K562 (cell line): Measurements from ENCODE around the gene INO80E. TPM values are rescaled to one million over a fixed set of nuclear protein-coding genes. Genes with fewer than 3 reads are reported as not detected.

Experiments
- ARNT ChIP-seq, 2 experiments: fragments of 450-650 bp; IDR thresholded peaks; 2 replicates each; pipeline ENCODE4 v1.6.1; 2016; ENCODE audit warnings: mild to moderate bottlenecking in 1 of 2
- BCOR ChIP-seq: fragments of 450-650 bp; IDR thresholded peaks from 2 replicates; pipeline ENCODE4 v1.6.1; 2016
- CBX1 ChIP-seq: sonication (generic); IDR thresholded peaks from 2 replicates; pipeline ENCODE4 v1.6.1; 2016; ENCODE audit warnings: antibody characterized with exemption, low read depth, mild to moderate bottlenecking
- CHD2 ChIP-seq: IDR thresholded peaks from 2 replicates; pipeline ENCODE4 v1.6.1; 2011; ENCODE audit warnings: low read depth, low read length
- ESRRA ChIP-seq: fragments of 450-650 bp; IDR thresholded peaks from 2 replicates; pipeline ENCODE4 v1.6.1; 2014; ENCODE audit warnings: low read depth, mild to moderate bottlenecking, moderate library complexity, borderline replicate concordance
- KDM1A ChIP-seq, 2 experiments: fragments of 450-650 bp; IDR thresholded peaks; 2 replicates each; pipeline ENCODE4 v1.6.1; 2016; ENCODE audit warnings: mild to moderate bottlenecking in 2 of 2
- RBM25 ChIP-seq: fragments of 200-400 bp; formaldehyde crosslinking; IDR thresholded peaks from 2 replicates; pipeline ENCODE4 v1.6.1; 2018; ENCODE audit warnings: low read length, low read depth, moderate library complexity; ENCODE audit not compliant: severe bottlenecking
- SMARCA5 ChIP-seq: fragments of 450-650 bp; IDR thresholded peaks from 2 replicates; pipeline ENCODE4 v1.6.1; 2016
- ZNF143 ChIP-seq: sonication (generic); formaldehyde crosslinking; IDR thresholded peaks from 2 replicates; pipeline ENCODE4 v1.9.0; 2022; ENCODE audit warnings: mild to moderate bottlenecking, missing genetic modification reagents
- ZNF407 ChIP-seq: fragments of 450-650 bp; IDR thresholded peaks from 2 replicates; pipeline ENCODE4 v1.6.1; 2016; ENCODE audit warnings: low read depth
- polyA plus RNA-seq, 8 experiments: library from polyadenylated mRNA; depleted of rRNA in 4 of 8; stranded (reverse) in 5 of 8; unstranded in 3 of 8; fragments of >200 nt; fragmentation: Nextera tagmentation in 2 of 8; fragmentation: Illumina TruSeq in 1 of 8; extraction: Ambion mirVana in 2 of 8; extraction: Trizol in 1 of 8; gene quantifications; 2 replicates each; pipeline versions ENCODE4 v1.2.1 to v1.2.3, GENCODE V29; 2011 to 2014; ENCODE audit warnings: inconsistent platforms in 1 of 8, missing spikeins in 1 of 8
- total RNA-seq, 7 experiments: library from RNA; depleted of rRNA in 6 of 7; stranded (reverse); fragments of >200 nt in 6 of 7; fragmentation: Illumina TruSeq in 2 of 7; extraction: Trizol in 2 of 7; gene quantifications; 2 replicates each; pipeline versions ENCODE4 v1.2.1 to v1.2.3, GENCODE V29; 2011 to 2021; ENCODE audit warnings: low replicate concordance in 1 of 7

Gene INO80E
- total and polyA plus RNA-seq, 9 of the 15 experiments (the other 6 are each of a cell fraction or from before 2014, with no cell fraction given): 0.31 to 102 (median 49.3) TPM

DNA sequence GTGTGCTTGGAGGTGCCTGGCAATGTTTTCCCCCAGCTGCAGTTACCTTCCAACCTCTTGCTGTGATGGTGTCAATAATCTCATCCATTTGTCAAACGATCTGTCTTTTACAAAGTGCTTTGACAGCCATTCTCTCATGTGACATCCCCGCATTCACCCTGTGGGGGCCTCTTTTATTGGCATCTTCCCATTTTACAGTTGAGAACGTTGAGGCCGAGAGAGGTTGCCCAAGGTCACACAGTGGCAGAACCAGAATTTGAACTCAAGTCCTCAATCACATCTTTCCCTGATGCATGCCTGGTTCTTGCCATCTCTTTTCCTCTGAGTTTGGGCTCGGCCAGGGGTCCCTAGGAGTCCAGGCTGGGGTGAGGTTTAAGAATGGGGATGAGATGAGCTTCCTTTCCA is 20.9 kb upstream of the INO80E start (continued):
- TF ChIP-seq ZNF407 (no peak), RBM25 (peak; percentile 98), ZNF143 (no peak), ARNT (IDR thresholded peaks at IDR 0.05) (no peak), BCOR (peak; percentile 91), SMARCA5 (peak; percentile 90), ESRRA (peak; percentile 100), KDM1A (IDR thresholded peaks at IDR 0.05) (peak; percentile 73 to 88), CHD2 (no peak), CBX1 (0 out of 2 replicates have a peak, but pooled peaks have one; percentile 53)
